MM.1S (cell line): Measurements from ENCODE around the gene TMEM121B.

Source experiments
- CTCF ChIP-seq: fragments of 300-600 bp; sonication (generic); IDR thresholded peaks from 2 replicates; pipeline ENCODE4 v1.5.1; 2016; ENCODE audit warnings: antibody characterized with exemption, low read length, mixed read lengths
- EZH2 ChIP-seq: fragments of 300-600 bp; sonication (generic); optimal IDR thresholded peaks from 2 replicates; pipeline ENCODE3; 2017; ENCODE audit warnings: low read depth, mild to moderate bottlenecking, antibody characterized with exemption, low read length, mixed read lengths
- EZH2phosphoT487 ChIP-seq: fragments of 300-600 bp; sonication (generic); IDR thresholded peaks from 2 replicates; pipeline ENCODE4 v1.6.1; 2018; ENCODE audit warnings: antibody characterized with exemption, low read length

GRCh38 chr22:17106785-17107546 lies 14.2 kb downstream of the TMEM121B start:
- TF ChIP-seq CTCF (no peak), EZH2 (no peak), EZH2phosphoT487 (no peak)
